K562 (cell line): Measurements from ENCODE around the gene KIF17. TPM values are rescaled to one million over a fixed set of nuclear protein-coding genes. Genes with fewer than 3 reads are reported as not detected.

Experiments
- ARID2 ChIP-seq: fragments of 450-650 bp; IDR thresholded peaks from 2 replicates; pipeline ENCODE4 v1.6.1; 2017; ENCODE audit warnings: antibody characterized with exemption, mild to moderate bottlenecking
- CBFB ChIP-seq: sonication (generic); formaldehyde crosslinking; IDR thresholded peaks from 2 replicates; pipeline ENCODE4 v1.4.0; 2020; ENCODE audit warnings: mild to moderate bottlenecking, missing genetic modification reagents
- DPF2 ChIP-seq: fragments of 450-650 bp; IDR thresholded peaks from 2 replicates; pipeline ENCODE4 v1.6.1; 2016
- HDAC3 ChIP-seq: fragments of 450-650 bp; IDR thresholded peaks from 2 replicates; pipeline ENCODE4 v1.6.1; 2018; ENCODE audit warnings: borderline replicate concordance, mild to moderate bottlenecking, moderate library complexity; ENCODE audit not compliant: partially characterized antibody
- JUN ChIP-seq, 2 experiments: sonication (generic) in 1 of 2; formaldehyde crosslinking in 1 of 2; IDR thresholded peaks; 2 replicates each; pipeline versions ENCODE4 v1.6.1 to v1.8.0; 2012 to 2022; ENCODE audit warnings: borderline replicate concordance in 2 of 2, mild to moderate bottlenecking in 2 of 2, improper control_type of control experiment in 1 of 2, low read depth in 1 of 2, low read length in 1 of 2, missing genetic modification reagents in 1 of 2
- KDM2B ChIP-seq: fragments of 250-450 bp; sonication (Bioruptor Pico); IDR thresholded peaks from 2 replicates; pipeline ENCODE4 v1.8.0; 2021; ENCODE audit warnings: mild to moderate bottlenecking, moderate library complexity
- MAFG ChIP-seq: fragments of 450-650 bp; conservative IDR thresholded peaks from 2 replicates; pipeline ENCODE4 v1.6.1; 2016; ENCODE audit warnings: missing genetic modification characterization, missing compliant biosample characterization
- MAFK ChIP-seq: IDR thresholded peaks from 2 replicates; pipeline ENCODE4 v1.6.1; 2011; ENCODE audit warnings: low read length, improper control_type of control experiment
- MTA2 ChIP-seq: fragments of 450-650 bp; IDR thresholded peaks from 2 replicates; pipeline ENCODE4 v1.6.1; 2016; ENCODE audit warnings: low read depth
- MTA3 ChIP-seq: fragments of 450-650 bp; formaldehyde crosslinking; IDR thresholded peaks from 2 replicates; pipeline ENCODE4 v1.6.1; 2017; ENCODE audit warnings: mild to moderate bottlenecking, borderline replicate concordance
- NUFIP1 ChIP-seq: fragments of 450-650 bp; IDR thresholded peaks from 2 replicates; pipeline ENCODE4 v1.6.1; 2018; ENCODE audit not compliant: partially characterized antibody
- SIN3A ChIP-seq, 2 experiments: fragments of 150-350 bp in 1 of 2; IDR thresholded peaks; 2 replicates each; pipeline ENCODE4 v1.6.1; 2011 to 2016; ENCODE audit warnings: borderline replicate concordance in 2 of 2, low read depth in 2 of 2, low read length in 2 of 2, mild to moderate bottlenecking in 2 of 2, moderate library complexity in 2 of 2; ENCODE audit not compliant: control insufficient read depth in 1 of 2
- SMARCE1 ChIP-seq: fragments of 450-650 bp; IDR thresholded peaks from 2 replicates; pipeline ENCODE4 v1.7.1; 2016; ENCODE audit warnings: mild to moderate bottlenecking
- SOX6 ChIP-seq: fragments of 450-650 bp; IDR thresholded peaks from 2 replicates; pipeline ENCODE4 v1.6.1; 2014; ENCODE audit warnings: mild to moderate bottlenecking
- ZKSCAN1 ChIP-seq: fragments of 150-350 bp; IDR thresholded peaks from 2 replicates; pipeline ENCODE4 v1.6.1; 2016; ENCODE audit warnings: low read depth, low read length
- ZNF316 ChIP-seq: fragments of 450-650 bp; IDR thresholded peaks from 2 replicates; pipeline ENCODE4 v1.6.1; 2016
- polyA plus RNA-seq, 8 experiments: library from polyadenylated mRNA; depleted of rRNA in 4 of 8; stranded (reverse) in 5 of 8; unstranded in 3 of 8; fragments of >200 nt; fragmentation: Nextera tagmentation in 2 of 8; fragmentation: Illumina TruSeq in 1 of 8; extraction: Ambion mirVana in 2 of 8; extraction: Trizol in 1 of 8; gene quantifications; 2 replicates each; pipeline versions ENCODE4 v1.2.1 to v1.2.3, GENCODE V29; 2011 to 2014; ENCODE audit warnings: inconsistent platforms in 1 of 8, missing spikeins in 1 of 8
- total RNA-seq, 7 experiments: library from RNA; depleted of rRNA in 6 of 7; stranded (reverse); fragments of >200 nt in 6 of 7; fragmentation: Illumina TruSeq in 2 of 7; extraction: Trizol in 2 of 7; gene quantifications; 2 replicates each; pipeline versions ENCODE4 v1.2.1 to v1.2.3, GENCODE V29; 2011 to 2021; ENCODE audit warnings: low replicate concordance in 1 of 7
- TF ChIP-seq, protein P1 (sequence below): sonication (generic); formaldehyde crosslinking; IDR thresholded peaks from 2 replicates; pipeline ENCODE4 v1.4.0; 2020; ENCODE audit warnings: mild to moderate bottlenecking, missing genetic modification reagents
- TF ChIP-seq, protein P2 (sequence below): fragments of 450-650 bp; IDR thresholded peaks from 2 replicates; pipeline ENCODE4 v1.6.1; 2017; ENCODE audit warnings: antibody characterized with exemption, mild to moderate bottlenecking
- TF ChIP-seq, protein P3 (sequence below): IDR thresholded peaks from 3 replicates; pipeline ENCODE4 v1.6.1; 2011; ENCODE audit warnings: borderline replicate concordance, mild to moderate bottlenecking; ENCODE audit not compliant: insufficient read length, insufficient read depth
- TF ChIP-seq, protein P4 (sequence below): fragments of 250-450 bp; sonication (Bioruptor Pico); IDR thresholded peaks from 2 replicates; pipeline ENCODE4 v1.4.0; 2020; ENCODE audit warnings: mild to moderate bottlenecking

Gene KIF17
- total and polyA plus RNA-seq, 9 of the 15 experiments (the other 6 are each of a cell fraction or from before 2014, with no cell fraction given): 0.04 to 0.47 (median 0.18) TPM; not detected in 5

DNA sequence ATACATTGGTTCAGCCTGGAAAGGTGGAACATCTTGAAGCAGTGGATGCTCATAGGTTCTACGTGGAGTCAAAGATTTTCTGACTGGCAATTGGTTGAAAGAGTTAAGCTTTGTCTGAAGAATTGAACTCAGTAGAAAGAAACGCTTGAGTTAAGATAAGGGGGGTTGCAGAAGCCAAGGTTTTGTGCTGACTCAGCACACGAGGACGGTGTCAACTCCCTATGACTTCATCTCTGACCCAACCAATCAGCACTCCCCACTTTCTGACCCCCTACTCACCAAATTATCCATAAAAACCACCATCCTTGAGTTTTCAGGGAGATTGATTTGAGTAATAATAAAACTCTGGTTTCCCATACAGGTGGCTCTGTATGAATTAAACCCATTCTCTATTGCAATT lies 87.1 kb downstream of the KIF17 start (continued):
- TF ChIP-seq SIN3A (IDR thresholded peaks at IDR 0.05; ENCODE audit: borderline replicate concordance in 2 of 2, control insufficient read depth in 1 of 2, low read depth in 2 of 2, low read length in 2 of 2) (no peak), ZNF316 (peak; percentile 100), JUN (IDR thresholded peaks at IDR 0.05; ENCODE audit: borderline replicate concordance, low read depth, low read length) (0 out of 2 replicates have a peak, but pooled peaks have one; percentile 19), JUN (CRISPR knock-in tag; IDR thresholded peaks at IDR 0.05; ENCODE audit: borderline replicate concordance) (no peak), KDM2B (CRISPR knock-in tag) (no peak), MTA2 (no peak), ARID2 (no peak), SOX6 (no peak), NUFIP1 (no peak), SMARCE1 (0 out of 2 replicates have a peak, but pooled peaks have one; percentile 23), ZKSCAN1 (no peak), CBFB (CRISPR knock-in tag) (no peak), MTA3 (0 out of 2 replicates have a peak, but pooled peaks have one; percentile 46), HDAC3 (no peak), MAFK (peak; percentile 100), MAFG (tag) (peak; percentile 99), DPF2 (0 out of 2 replicates have a peak, but pooled peaks have one; percentile 59)
- TF ChIP-seq, protein P1, sequence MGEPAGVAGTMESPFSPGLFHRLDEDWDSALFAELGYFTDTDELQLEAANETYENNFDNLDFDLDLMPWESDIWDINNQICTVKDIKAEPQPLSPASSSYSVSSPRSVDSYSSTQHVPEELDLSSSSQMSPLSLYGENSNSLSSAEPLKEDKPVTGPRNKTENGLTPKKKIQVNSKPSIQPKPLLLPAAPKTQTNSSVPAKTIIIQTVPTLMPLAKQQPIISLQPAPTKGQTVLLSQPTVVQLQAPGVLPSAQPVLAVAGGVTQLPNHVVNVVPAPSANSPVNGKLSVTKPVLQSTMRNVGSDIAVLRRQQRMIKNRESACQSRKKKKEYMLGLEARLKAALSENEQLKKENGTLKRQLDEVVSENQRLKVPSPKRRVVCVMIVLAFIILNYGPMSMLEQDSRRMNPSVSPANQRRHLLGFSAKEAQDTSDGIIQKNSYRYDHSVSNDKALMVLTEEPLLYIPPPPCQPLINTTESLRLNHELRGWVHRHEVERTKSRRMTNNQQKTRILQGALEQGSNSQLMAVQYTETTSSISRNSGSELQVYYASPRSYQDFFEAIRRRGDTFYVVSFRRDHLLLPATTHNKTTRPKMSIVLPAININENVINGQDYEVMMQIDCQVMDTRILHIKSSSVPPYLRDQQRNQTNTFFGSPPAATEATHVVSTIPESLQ (CRISPR knock-in tag): no peak
- TF ChIP-seq, protein P2, sequence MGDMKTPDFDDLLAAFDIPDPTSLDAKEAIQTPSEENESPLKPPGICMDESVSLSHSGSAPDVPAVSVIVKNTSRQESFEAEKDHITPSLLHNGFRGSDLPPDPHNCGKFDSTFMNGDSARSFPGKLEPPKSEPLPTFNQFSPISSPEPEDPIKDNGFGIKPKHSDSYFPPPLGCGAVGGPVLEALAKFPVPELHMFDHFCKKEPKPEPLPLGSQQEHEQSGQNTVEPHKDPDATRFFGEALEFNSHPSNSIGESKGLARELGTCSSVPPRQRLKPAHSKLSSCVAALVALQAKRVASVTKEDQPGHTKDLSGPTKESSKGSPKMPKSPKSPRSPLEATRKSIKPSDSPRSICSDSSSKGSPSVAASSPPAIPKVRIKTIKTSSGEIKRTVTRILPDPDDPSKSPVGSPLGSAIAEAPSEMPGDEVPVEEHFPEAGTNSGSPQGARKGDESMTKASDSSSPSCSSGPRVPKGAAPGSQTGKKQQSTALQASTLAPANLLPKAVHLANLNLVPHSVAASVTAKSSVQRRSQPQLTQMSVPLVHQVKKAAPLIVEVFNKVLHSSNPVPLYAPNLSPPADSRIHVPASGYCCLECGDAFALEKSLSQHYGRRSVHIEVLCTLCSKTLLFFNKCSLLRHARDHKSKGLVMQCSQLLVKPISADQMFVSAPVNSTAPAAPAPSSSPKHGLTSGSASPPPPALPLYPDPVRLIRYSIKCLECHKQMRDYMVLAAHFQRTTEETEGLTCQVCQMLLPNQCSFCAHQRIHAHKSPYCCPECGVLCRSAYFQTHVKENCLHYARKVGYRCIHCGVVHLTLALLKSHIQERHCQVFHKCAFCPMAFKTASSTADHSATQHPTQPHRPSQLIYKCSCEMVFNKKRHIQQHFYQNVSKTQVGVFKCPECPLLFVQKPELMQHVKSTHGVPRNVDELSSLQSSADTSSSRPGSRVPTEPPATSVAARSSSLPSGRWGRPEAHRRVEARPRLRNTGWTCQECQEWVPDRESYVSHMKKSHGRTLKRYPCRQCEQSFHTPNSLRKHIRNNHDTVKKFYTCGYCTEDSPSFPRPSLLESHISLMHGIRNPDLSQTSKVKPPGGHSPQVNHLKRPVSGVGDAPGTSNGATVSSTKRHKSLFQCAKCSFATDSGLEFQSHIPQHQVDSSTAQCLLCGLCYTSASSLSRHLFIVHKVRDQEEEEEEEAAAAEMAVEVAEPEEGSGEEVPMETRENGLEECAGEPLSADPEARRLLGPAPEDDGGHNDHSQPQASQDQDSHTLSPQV: peak; percentile 37; the same call in 1 of the 2 replicates
- TF ChIP-seq, protein P3, sequence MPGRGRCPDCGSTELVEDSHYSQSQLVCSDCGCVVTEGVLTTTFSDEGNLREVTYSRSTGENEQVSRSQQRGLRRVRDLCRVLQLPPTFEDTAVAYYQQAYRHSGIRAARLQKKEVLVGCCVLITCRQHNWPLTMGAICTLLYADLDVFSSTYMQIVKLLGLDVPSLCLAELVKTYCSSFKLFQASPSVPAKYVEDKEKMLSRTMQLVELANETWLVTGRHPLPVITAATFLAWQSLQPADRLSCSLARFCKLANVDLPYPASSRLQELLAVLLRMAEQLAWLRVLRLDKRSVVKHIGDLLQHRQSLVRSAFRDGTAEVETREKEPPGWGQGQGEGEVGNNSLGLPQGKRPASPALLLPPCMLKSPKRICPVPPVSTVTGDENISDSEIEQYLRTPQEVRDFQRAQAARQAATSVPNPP: no peak
- TF ChIP-seq, protein P4, sequence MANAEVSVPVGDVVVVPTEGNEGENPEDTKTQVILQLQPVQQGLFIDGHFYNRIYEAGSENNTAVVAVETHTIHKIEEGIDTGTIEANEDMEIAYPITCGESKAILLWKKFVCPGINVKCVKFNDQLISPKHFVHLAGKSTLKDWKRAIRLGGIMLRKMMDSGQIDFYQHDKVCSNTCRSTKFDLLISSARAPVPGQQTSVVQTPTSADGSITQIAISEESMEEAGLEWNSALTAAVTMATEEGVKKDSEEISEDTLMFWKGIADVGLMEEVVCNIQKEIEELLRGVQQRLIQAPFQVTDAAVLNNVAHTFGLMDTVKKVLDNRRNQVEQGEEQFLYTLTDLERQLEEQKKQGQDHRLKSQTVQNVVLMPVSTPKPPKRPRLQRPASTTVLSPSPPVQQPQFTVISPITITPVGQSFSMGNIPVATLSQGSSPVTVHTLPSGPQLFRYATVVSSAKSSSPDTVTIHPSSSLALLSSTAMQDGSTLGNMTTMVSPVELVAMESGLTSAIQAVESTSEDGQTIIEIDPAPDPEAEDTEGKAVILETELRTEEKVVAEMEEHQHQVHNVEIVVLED (CRISPR knock-in tag): no peak
